ENCODE results near the gene ACER1. TPM values are rescaled to one million over a fixed set of nuclear protein-coding genes. Genes with fewer than 3 reads are reported as not detected.

The ACER1 gene
- total and polyA plus RNA-seq, 2 experiments from 2014 or later = not detected

GRCh38 chr19:6297202-6297601, 36.2 kb downstream of the ACER1 start:
- Histone ChIP-seq H3K27ac (ENCODE audit: low read depth) (no peak overlapping the region), H3K4me2 (no peak overlapping the region), H3K4me1 (ENCODE audit: insufficient read depth) (no peaks in the 10 kb centered on the region), H3K9me2 (ENCODE audit: insufficient read depth) (no peaks in the 10 kb centered on the region), H3K27me3 (ENCODE audit: insufficient read depth) (no peaks in the 10 kb centered on the region), H2AFZ (no peak overlapping the region), H4K20me1 (replicated peaks; ENCODE audit: insufficient read depth) (no peaks in the 10 kb centered on the region), H3K79me2 (replicated peaks; ENCODE audit: insufficient read depth) (no peaks in the 10 kb centered on the region), H3K4me3 (no peak overlapping the region), H3F3A (replicated peaks; ENCODE audit: low read depth) (no peaks in the 10 kb centered on the region), H3K36me3 (ENCODE audit: insufficient read depth) (no peaks in the 10 kb centered on the region)
- ATAC-seq (no peak), DNase-seq (ENCODE audit: low spot score) (no peak)
- Mint-ChIP-seq H3K4me3 (no peak overlapping the region), H3K9me3 (peaks cover 89% of the 10 kb centered on the region), H3K27ac (no peak overlapping the region), H3K36me3 (ENCODE audit: low read depth) (peaks cover 22% of the 10 kb centered on the region), H3K27me3 (ENCODE audit: insufficient read depth, low read depth, poor library complexity) (peaks cover 4% of the 10 kb centered on the region), H3K4me1 (no peaks in the 10 kb centered on the region)
- TF ChIP-seq ZNF331 (CRISPR knock-in tag; IDR thresholded peaks at IDR 0.05; ENCODE audit: low read depth) = no peak

- no peak overlapping the region for H3K27ac Mint-ChIP-seq
- H4K20me1 ChIP-seq (replicated peaks; ENCODE audit: insufficient read depth) = no peaks in the 10 kb centered on the region
- H3K4me1 ChIP-seq (ENCODE audit: insufficient read depth) = no peaks in the 10 kb centered on the region
- H3K4me1 Mint-ChIP-seq = no peaks in the 10 kb centered on the region
- no peak for ATAC-seq
- no peaks in the 10 kb centered on the region for H3K9me2 ChIP-seq (ENCODE audit: insufficient read depth)
- H3K27me3 ChIP-seq (ENCODE audit: insufficient read depth) = no peaks in the 10 kb centered on the region
- DNase-seq (ENCODE audit: low spot score) = no peak
- no peaks in the 10 kb centered on the region for H3F3A ChIP-seq (replicated peaks; ENCODE audit: low read depth)
- H3K27ac ChIP-seq (ENCODE audit: low read depth) = no peak overlapping the region
- H3K79me2 ChIP-seq (replicated peaks; ENCODE audit: insufficient read depth) = no peaks in the 10 kb centered on the region
- peaks cover 4% of the 10 kb centered on the region; the same call in 1 of the 2 replicates for H3K36me3 ChIP-seq (ENCODE audit: insufficient read depth)
- H3K4me2 ChIP-seq = no peak overlapping the region
- H3K4me3 ChIP-seq = no peak overlapping the region
- H2AFZ ChIP-seq = no peak overlapping the region
- no peak overlapping the region for H3K4me3 Mint-ChIP-seq
- H3K27me3 Mint-ChIP-seq (ENCODE audit: insufficient read depth, low read depth, poor library complexity) = peaks cover 2% of the 10 kb centered on the region
- H3K36me3 Mint-ChIP-seq (ENCODE audit: low read depth) = peaks cover 50% of the 10 kb centered on the region
- peaks cover 96% of the 10 kb centered on the region for H3K9me3 Mint-ChIP-seq
- TF ChIP-seq CREB1 (CRISPR knock-in tag; IDR thresholded peaks at IDR 0.05; ENCODE audit: low read depth) = no peak
- TF ChIP-seq ZNF114 (CRISPR knock-in tag; IDR thresholded peaks at IDR 0.05) = no peak
- TF ChIP-seq JUNB (IDR thresholded peaks at IDR 0.05; ENCODE audit: unreplicated experiment) = no peak
- no peak for TF ChIP-seq EZH2phosphoT487 (IDR thresholded peaks at IDR 0.05; ENCODE audit: unreplicated experiment)
- TF ChIP-seq STAT1 (IDR thresholded peaks at IDR 0.05; ENCODE audit: unreplicated experiment) = no peak
- TF ChIP-seq ZNF462 (CRISPR knock-in tag; IDR thresholded peaks at IDR 0.05) = no peak
- no peak for TF ChIP-seq REST (IDR thresholded peaks at IDR 0.05; ENCODE audit: unreplicated experiment)
- no peak for TF ChIP-seq EZH2 (IDR thresholded peaks at IDR 0.05; ENCODE audit: low read depth, unreplicated experiment)
- TF ChIP-seq CTCF (conservative IDR thresholded peaks at IDR 0.05; ENCODE audit: low read depth in 2 of 2) = no peak
- no peak for TF ChIP-seq POLR2AphosphoS5 (IDR thresholded peaks at IDR 0.05; ENCODE audit: low read depth)
Measured at GRCh38 chr19:6292006-6292405, 41.4 kb downstream of the ACER1 start.
